Activated effector memory CD4-positive, alpha-beta T cell treated with anti-CD3 and anti-CD28 coated beads, Interleukin-2, amount 50 U/mL, for 16 hours (primary cell): ENCODE measurements around the gene C1QL4.

Source experiments
- DNase-seq: peaks from one replicate; pipeline ENCODE4 v3.0.0-alpha.2; 2020

Gene C1QL4

GRCh38 chr12:49347311-49348193, 10.6 kb upstream of the C1QL4 start:
- DNase-seq, result peak; percentile 94

- peak; percentile 74 for DNase-seq
Measured at GRCh38 chr12:49346659-49347310, 9.8 kb upstream of the C1QL4 start, which contains the start of gene DNAJC22. DNAJC22 (plus strand) TSS chr12:49346888; CDS start chr12:49348873, 1,985 bp downstream.

- DNase-seq, result peak; percentile 60
Measured at GRCh38 chr12:49345825-49346658, 9.1 kb upstream of the C1QL4 start.

GRCh38 chr12:49345051-49345824, 8.2 kb upstream of the C1QL4 start:
- DNase-seq, result peak; percentile 66

- DNase-seq, result no peak
Measured at GRCh38 chr12:49344486-49345050, 7.6 kb upstream of the C1QL4 start.

GRCh38 chr12:49342914-49343731, 6.1 kb upstream of the C1QL4 start:
- peak; percentile 83 for DNase-seq

- DNase-seq, result peak; percentile 90
Measured at GRCh38 chr12:49342066-49342913, 5.3 kb upstream of the C1QL4 start.

- no peak for DNase-seq
Measured at GRCh38 chr12:49341777-49342065, 4.7 kb upstream of the C1QL4 start.

GRCh38 chr12:49340971-49341776, 4.2 kb upstream of the C1QL4 start:
- no peak for DNase-seq

- DNase-seq, result no peak
Measured at GRCh38 chr12:49340095-49340870, 3.3 kb upstream of the C1QL4 start.

- no peak for DNase-seq
Measured at GRCh38 chr12:49339464-49339861, 2.5 kb upstream of the C1QL4 start.

- no peak for DNase-seq
Measured at GRCh38 chr12:49338830-49339463, 2.0 kb upstream of the C1QL4 start.

- peak; percentile 62 for DNase-seq
Measured at GRCh38 chr12:49335955-49336644, 888 bp downstream of the C1QL4 start.

GRCh38 chr12:49335118-49335954, 1.7 kb downstream of the C1QL4 start:
- DNase-seq, result peak; percentile 36

- DNase-seq, result peak; percentile 41
Measured at GRCh38 chr12:49334681-49335080, 2.3 kb downstream of the C1QL4 start.

- no peak for DNase-seq
Measured at GRCh38 chr12:49334226-49334625, 2.8 kb downstream of the C1QL4 start.
